Esophagus muscularis mucosa (tissue), 4 donors: Measurements from ENCODE around the gene NALCN.

Experiments
- EP300 ChIP-seq: sonication (generic); formaldehyde crosslinking; IDR thresholded peaks from one replicate; pipeline ENCODE4 v1.6.1; 2017; ENCODE audit warnings: antibody characterized with exemption
- POLR2A ChIP-seq: fragments of 450-650 bp; IDR thresholded peaks from one replicate; pipeline ENCODE4 v1.6.1; 2017; ENCODE audit warnings: antibody characterized with exemption, moderate library complexity, mild to moderate bottlenecking, low read depth
- POLR2AphosphoS5 ChIP-seq, 2 donors: sonication (generic); formaldehyde crosslinking; IDR thresholded peaks; one replicate each; pipeline ENCODE4 v1.6.1; 2017; ENCODE audit warnings: antibody characterized with exemption in 2 of 2
- TF ChIP-seq, protein P1 (sequence below), 3 experiments: fragments of 200-600 bp in 2 of 3; fragments of 450-650 bp in 1 of 3; sonication (generic) in 2 of 3; IDR thresholded peaks; one replicate each; pipeline ENCODE4 v1.5.1; 2017 to 2019; ENCODE audit warnings: antibody characterized with exemption in 3 of 3, mild to moderate bottlenecking in 2 of 3, moderate library complexity in 1 of 3

DNA sequence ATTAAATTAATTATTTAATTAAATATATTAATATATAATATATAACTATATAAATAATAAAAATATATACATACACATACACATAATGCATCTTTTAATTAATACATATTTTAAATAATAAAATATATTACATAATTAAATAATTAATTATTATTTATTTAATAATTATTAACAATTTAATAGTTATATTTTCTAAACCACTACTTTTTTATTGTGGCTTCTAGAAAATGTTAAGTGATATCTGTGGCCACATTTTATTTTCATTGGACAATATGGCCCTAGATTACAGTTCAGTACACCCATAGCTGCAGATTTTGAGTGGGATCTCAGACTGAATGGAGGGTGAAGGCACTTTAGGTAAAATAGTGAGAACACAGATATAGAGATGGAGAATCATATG is 335.7 kb downstream of the NALCN start:
- TF ChIP-seq, protein P1, sequence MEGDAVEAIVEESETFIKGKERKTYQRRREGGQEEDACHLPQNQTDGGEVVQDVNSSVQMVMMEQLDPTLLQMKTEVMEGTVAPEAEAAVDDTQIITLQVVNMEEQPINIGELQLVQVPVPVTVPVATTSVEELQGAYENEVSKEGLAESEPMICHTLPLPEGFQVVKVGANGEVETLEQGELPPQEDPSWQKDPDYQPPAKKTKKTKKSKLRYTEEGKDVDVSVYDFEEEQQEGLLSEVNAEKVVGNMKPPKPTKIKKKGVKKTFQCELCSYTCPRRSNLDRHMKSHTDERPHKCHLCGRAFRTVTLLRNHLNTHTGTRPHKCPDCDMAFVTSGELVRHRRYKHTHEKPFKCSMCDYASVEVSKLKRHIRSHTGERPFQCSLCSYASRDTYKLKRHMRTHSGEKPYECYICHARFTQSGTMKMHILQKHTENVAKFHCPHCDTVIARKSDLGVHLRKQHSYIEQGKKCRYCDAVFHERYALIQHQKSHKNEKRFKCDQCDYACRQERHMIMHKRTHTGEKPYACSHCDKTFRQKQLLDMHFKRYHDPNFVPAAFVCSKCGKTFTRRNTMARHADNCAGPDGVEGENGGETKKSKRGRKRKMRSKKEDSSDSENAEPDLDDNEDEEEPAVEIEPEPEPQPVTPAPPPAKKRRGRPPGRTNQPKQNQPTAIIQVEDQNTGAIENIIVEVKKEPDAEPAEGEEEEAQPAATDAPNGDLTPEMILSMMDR (IDR thresholded peaks at IDR 0.05), result no peak
- TF ChIP-seq POLR2A (no peak), POLR2AphosphoS5 (IDR thresholded peaks at IDR 0.05) (no peak), EP300 (no peak)
